Nephron (organoid): Measurements from ENCODE around the gene EIF4E.
"Not testable (repeated sequence)": the region's sequence is repeated elsewhere in the genome, so short reads cannot be mapped to it uniquely, and the experiment has no call there.

ENCODE experiments used
- H3K27ac Mint-ChIP-seq, 3 experiments: 2 replicates each; pipeline ENCODE4 v1.8.0; 2020; ENCODE audit warnings: mixed read lengths in 3 of 3, mild to moderate bottlenecking in 2 of 3, moderate library complexity in 1 of 3
- H3K27me3 Mint-ChIP-seq: 2 replicates; pipeline ENCODE4 v1.8.0; 2021; ENCODE audit warnings: low read depth, mild to moderate bottlenecking, moderate library complexity, mixed read lengths
- H3K36me3 Mint-ChIP-seq: 2 replicates; pipeline ENCODE4 v1.8.0; 2020; ENCODE audit warnings: low read depth, mixed read lengths
- H3K4me1 Mint-ChIP-seq: 2 replicates; pipeline ENCODE4 v1.8.0; 2020; ENCODE audit warnings: mixed read lengths
- H3K4me3 Mint-ChIP-seq, 3 experiments: 2 replicates each; pipeline ENCODE4 v1.8.0; 2020; ENCODE audit warnings: mild to moderate bottlenecking in 3 of 3, mixed read lengths in 3 of 3, moderate library complexity in 2 of 3
- H3K9me3 Mint-ChIP-seq: 2 replicates; pipeline ENCODE4 v1.8.0; 2020; ENCODE audit warnings: mixed read lengths
- CTCF ChIP-seq, 3 experiments: fragments of 200-600 bp; sonication (generic); IDR thresholded peaks; one replicate each; pipeline ENCODE4 v1.5.0; 2021; ENCODE audit warnings: antibody characterized with exemption in 3 of 3; ENCODE audit not compliant: unreplicated experiment in 3 of 3

Gene EIF4E

GRCh38 chr4:98873059-98873458 is 55.9 kb downstream of the EIF4E start:
- peaks cover 14% of the 10 kb centered on the region for H3K36me3 Mint-ChIP-seq
- H3K4me3 Mint-ChIP-seq, result no peak overlapping the region
- H3K4me1 Mint-ChIP-seq, result no peaks in the 10 kb centered on the region
- no peak overlapping the region for H3K27ac Mint-ChIP-seq
- no peaks in the 10 kb centered on the region for H3K9me3 Mint-ChIP-seq
- no peaks in the 10 kb centered on the region for H3K27me3 Mint-ChIP-seq
- no peak for TF ChIP-seq CTCF (IDR thresholded peaks at IDR 0.05; ENCODE audit: unreplicated experiment in 3 of 3)

GRCh38 chr4:98872120-98872906 is 56.6 kb downstream of the EIF4E start:
- not testable (repeated sequence) for H3K4me1 Mint-ChIP-seq, H3K27me3 Mint-ChIP-seq, H3K4me3 Mint-ChIP-seq, H3K36me3 Mint-ChIP-seq, H3K9me3 Mint-ChIP-seq, H3K27ac Mint-ChIP-seq

GRCh38 chr4:98867648-98868047 is 61.3 kb downstream of the EIF4E start:
- H3K27me3 Mint-ChIP-seq, result no peaks in the 10 kb centered on the region
- H3K4me1 Mint-ChIP-seq, result no peaks in the 10 kb centered on the region
- no peaks in the 10 kb centered on the region for H3K36me3 Mint-ChIP-seq
- no peak overlapping the region for H3K4me3 Mint-ChIP-seq
- no peaks in the 10 kb centered on the region for H3K9me3 Mint-ChIP-seq
- H3K27ac Mint-ChIP-seq, result no peak overlapping the region
- TF ChIP-seq CTCF (IDR thresholded peaks at IDR 0.05; ENCODE audit: unreplicated experiment in 3 of 3), result no peak

- no peaks in the 10 kb centered on the region for H3K9me3 Mint-ChIP-seq
- no peaks in the 10 kb centered on the region for H3K4me1 Mint-ChIP-seq
- no peak for TF ChIP-seq CTCF (IDR thresholded peaks at IDR 0.05; ENCODE audit: unreplicated experiment in 3 of 3)
- H3K36me3 Mint-ChIP-seq, result no peaks in the 10 kb centered on the region
- no peak overlapping the region for H3K27ac Mint-ChIP-seq
- no peaks in the 10 kb centered on the region for H3K27me3 Mint-ChIP-seq
- H3K4me3 Mint-ChIP-seq, result no peak overlapping the region
These were observed 63.9 kb downstream of the EIF4E start for GRCh38 chr4:98865059-98865458.

GRCh38 chr4:98864560-98864959 is 64.4 kb downstream of the EIF4E start:
- H3K4me1 Mint-ChIP-seq, result no peaks in the 10 kb centered on the region
- H3K27me3 Mint-ChIP-seq, result no peaks in the 10 kb centered on the region
- no peak for TF ChIP-seq CTCF (IDR thresholded peaks at IDR 0.05; ENCODE audit: unreplicated experiment in 3 of 3)
- H3K9me3 Mint-ChIP-seq, result no peaks in the 10 kb centered on the region
- no peaks in the 10 kb centered on the region for H3K36me3 Mint-ChIP-seq
- no peak overlapping the region for H3K4me3 Mint-ChIP-seq
- H3K27ac Mint-ChIP-seq, result no peak overlapping the region

- Mint-ChIP-seq H3K9me3 (no peaks in the 10 kb centered on the region), H3K27me3 (no peaks in the 10 kb centered on the region), H3K36me3 (no peaks in the 10 kb centered on the region), H3K27ac (no peak overlapping the region), H3K4me1 (no peaks in the 10 kb centered on the region), H3K4me3 (no peak overlapping the region)
- no peak for TF ChIP-seq CTCF (IDR thresholded peaks at IDR 0.05; ENCODE audit: unreplicated experiment in 3 of 3)
These were observed 66.6 kb downstream of the EIF4E start for GRCh38 chr4:98862371-98862770.
